Epithelial cell of proximal tubule (primary cell): ENCODE results near the gene COL4A1. TPM values are rescaled to one million over a fixed set of nuclear protein-coding genes. Genes with fewer than 3 reads are reported as not detected.

Source experiments
- DNase-seq: peaks from one replicate; pipeline ENCODE4 v3.0.0-alpha.2; 2011; ENCODE audit warnings: low read depth
- H3K4me3 ChIP-seq: 2 replicates; pipeline ENCODE4 v1.5.1; 2011; ENCODE audit warnings: low read depth, mild to moderate bottlenecking, low read length
- CTCF ChIP-seq: conservative IDR thresholded peaks from 2 replicates; pipeline ENCODE4 v1.5.1; 2012; ENCODE audit warnings: low read depth, mild to moderate bottlenecking, low read length
- total RNA-seq: library from RNA; depleted of rRNA; stranded (reverse); fragments of >200 nt; gene quantifications from 2 replicates; pipeline ENCODE4 v1.2.3, GENCODE V29; 2015

The COL4A1 gene
- total RNA-seq, 1 donor from 2014 or later, result 547 TPM

GRCh38 chr13:110152351-110152750 lies 154.6 kb downstream of the COL4A1 start:
- no peak for TF ChIP-seq CTCF
- no peak overlapping the region for H3K4me3 ChIP-seq
- DNase-seq, result no peak

- DNase-seq, result no peak
- TF ChIP-seq CTCF, result no peak
- no peak overlapping the region for H3K4me3 ChIP-seq
Measured at GRCh38 chr13:110151462-110151861, 155.5 kb downstream of the COL4A1 start.

- DNase-seq, result no peak
Measured at GRCh38 chr13:110150384-110151101, 156.4 kb downstream of the COL4A1 start.

GRCh38 chr13:110149036-110149435 lies 157.9 kb downstream of the COL4A1 start:
- no peak overlapping the region for H3K4me3 ChIP-seq
- DNase-seq, result no peak
- TF ChIP-seq CTCF, result no peak

More at GRCh38 chr13:110150384-110151101, 156.4 kb downstream of the COL4A1 start:
- H3K4me3 ChIP-seq, result no peak overlapping the region
- no peak for TF ChIP-seq CTCF

GRCh38 chr13:110140099-110140498 lies 166.9 kb downstream of the COL4A1 start:
- no peak for DNase-seq
- TF ChIP-seq CTCF, result no peak
- no peak overlapping the region for H3K4me3 ChIP-seq

GRCh38 chr13:110138700-110139036 lies 168.3 kb downstream of the COL4A1 start:
- DNase-seq, result no peak
- TF ChIP-seq CTCF, result no peak
- peak overlapping the region; percentile 66 for H3K4me3 ChIP-seq
